BLaER1 treated with 17β-estradiol and CSF1 and Interleukin-3, amounts not matched to agents 10 nM and 100 nM (cell line): Measurements from ENCODE around the gene SLIT1.

Source experiments
- H3K27ac ChIP-seq, 11 experiments: shearing (Covaris generic); formaldehyde crosslinking; 2 replicates each; pipeline ENCODE4 v1.8.1; 2022
- H3K27me3 ChIP-seq, 11 experiments: shearing (Covaris generic); formaldehyde crosslinking; 2 replicates each; pipeline ENCODE4 v1.8.1; 2022
- H3K36me3 ChIP-seq, 11 experiments: shearing (Covaris generic); formaldehyde crosslinking; 2 replicates each; pipeline ENCODE4 v1.8.1; 2022
- H3K4me1 ChIP-seq, 10 experiments: shearing (Covaris generic); formaldehyde crosslinking; 2 replicates each; pipeline ENCODE4 v1.8.1; 2022
- H3K4me2 ChIP-seq, 11 experiments: shearing (Covaris generic); formaldehyde crosslinking; 2 replicates each; pipeline ENCODE4 v1.8.1; 2022
- H3K4me3 ChIP-seq, 10 experiments: shearing (Covaris generic); formaldehyde crosslinking; 2 replicates each; pipeline ENCODE4 v1.8.1; 2022
- H3K9ac ChIP-seq, 11 experiments: shearing (Covaris generic); formaldehyde crosslinking; 2 replicates each; pipeline ENCODE4 v1.8.1; 2022
- H3K9me3 ChIP-seq, 11 experiments: shearing (Covaris generic); formaldehyde crosslinking; replicated peaks in 1 of 11; 2 replicates each; pipeline ENCODE4 v1.8.1; 2022
- H4K20me1 ChIP-seq, 11 experiments: shearing (Covaris generic); formaldehyde crosslinking; 2 replicates each; pipeline ENCODE4 v1.8.1; 2022
- Cebpa-rat ChIP-seq, 11 experiments: shearing (Covaris generic); IDR thresholded peaks; 2 replicates each; pipeline ENCODE4 v1.8.1; 2022

Gene SLIT1

DNA sequence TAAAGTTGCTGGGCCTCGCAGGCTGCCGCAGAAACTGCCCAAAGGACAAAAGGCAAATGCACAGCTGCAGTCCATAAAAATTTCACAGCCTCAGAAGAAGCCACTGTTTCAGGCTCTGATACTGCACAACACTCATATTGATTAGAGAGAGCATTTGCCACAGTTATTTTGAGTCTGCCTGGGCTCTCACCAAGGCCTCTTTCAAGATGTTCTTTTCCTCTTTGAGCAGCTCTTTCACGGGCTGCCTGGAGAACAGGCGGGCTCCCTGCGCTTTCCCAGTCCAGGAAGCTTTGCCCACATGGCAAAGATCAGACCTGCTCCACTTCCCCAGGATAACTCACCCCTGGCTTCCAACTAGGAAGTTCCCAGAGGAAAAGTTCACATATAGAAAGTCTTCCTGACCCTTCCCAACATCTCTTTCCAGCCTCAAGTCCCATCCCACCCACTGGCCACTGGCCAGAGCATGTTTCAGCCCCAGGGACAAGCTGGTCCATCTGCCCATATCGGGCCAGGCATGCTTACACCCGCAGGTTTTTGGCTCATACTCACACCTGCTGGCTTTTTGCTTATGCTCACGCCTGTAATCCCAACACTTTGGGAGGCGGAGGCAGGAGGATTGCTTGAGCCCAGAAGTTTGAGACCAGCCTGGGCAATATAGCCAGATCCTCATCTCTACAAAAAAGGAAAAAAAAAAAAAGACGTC is 3.3 kb downstream of the SLIT1 start:
- Histone ChIP-seq H3K27me3 (peaks cover 55 to 94% (median 74%) of the 10 kb centered on the region in 11 experiments), H4K20me1 (peaks cover 0 to 49% (median 20%) of the 10 kb centered on the region in 11 experiments; a peak in 15 of 22 replicates), H3K4me3 (no peak overlapping the region), H3K27ac (no peak overlapping the region), H3K9ac (no peak overlapping the region), H3K4me1 (peaks cover 7 to 14% (median 10%) of the 10 kb centered on the region in 10 experiments; a peak in 19 of 20 replicates), H3K4me2 (no peak overlapping the region), H3K9me3 (no peaks in the 10 kb centered on the region), H3K36me3 (no peaks in the 10 kb centered on the region)
- TF ChIP-seq Cebpa-rat (IDR thresholded peaks at IDR 0.05) = no peak

DNA sequence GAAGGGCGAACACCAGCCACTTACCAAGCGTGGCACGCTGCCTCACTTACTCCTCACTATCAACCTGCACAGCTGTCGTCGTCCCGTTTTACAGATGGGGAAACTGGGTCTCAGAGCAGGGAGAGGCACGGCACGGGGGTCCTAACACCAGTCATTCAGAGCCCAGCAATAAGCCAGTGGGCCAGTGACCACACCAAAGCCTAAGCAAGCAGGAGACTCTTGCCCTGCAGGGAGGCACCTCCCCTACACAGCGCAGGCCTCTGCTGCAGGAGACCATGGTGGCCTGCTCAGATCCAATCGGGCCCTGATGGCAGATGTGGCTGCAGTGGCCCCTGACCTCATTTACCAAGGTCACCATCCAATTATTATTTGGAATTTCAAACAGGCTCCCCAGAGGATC is 4.8 kb downstream of the SLIT1 start:
- Histone ChIP-seq H4K20me1 (peaks cover 0 to 41% (median 14%) of the 10 kb centered on the region in 11 experiments; a peak in 14 of 22 replicates), H3K4me3 (no peak overlapping the region), H3K36me3 (no peaks in the 10 kb centered on the region), H3K4me1 (peaks cover 7 to 13% (median 9%) of the 10 kb centered on the region in 10 experiments; a peak in 19 of 20 replicates), H3K9me3 (no peaks in the 10 kb centered on the region), H3K27ac (no peak overlapping the region), H3K27me3 (peaks cover 40 to 87% (median 60%) of the 10 kb centered on the region in 11 experiments), H3K4me2 (no peak overlapping the region), H3K9ac (no peak overlapping the region)
- TF ChIP-seq Cebpa-rat (IDR thresholded peaks at IDR 0.05) = no peak

DNA sequence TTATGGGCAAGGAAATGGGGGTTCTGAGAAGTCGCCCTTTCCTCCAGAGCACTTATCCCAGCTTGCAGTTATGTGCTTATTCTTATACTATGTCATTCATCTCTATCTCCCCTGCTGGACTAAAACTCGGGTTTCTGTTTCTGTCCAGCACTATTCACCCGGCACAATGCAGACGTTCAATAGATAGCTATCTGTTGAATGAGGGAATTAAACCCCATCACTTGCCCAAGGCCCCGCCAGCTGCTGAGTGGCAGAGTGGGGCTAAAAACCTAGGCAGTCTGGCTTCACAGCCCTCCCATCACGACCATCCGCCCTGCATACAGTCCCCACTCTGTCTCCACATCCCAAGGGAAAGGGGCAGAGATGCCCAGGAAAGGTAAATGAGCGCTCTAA is 5.4 kb downstream of the SLIT1 start:
- no peak overlapping the region for H3K4me2 ChIP-seq
- no peak overlapping the region for H3K9ac ChIP-seq
- H3K9me3 ChIP-seq = no peaks in the 10 kb centered on the region
- H3K4me1 ChIP-seq = peaks cover 4 to 9% (median 6%) of the 10 kb centered on the region in 10 experiments; a peak in 19 of 20 replicates
- peaks cover 34 to 80% (median 54%) of the 10 kb centered on the region in 11 experiments for H3K27me3 ChIP-seq
- H4K20me1 ChIP-seq = peaks cover 0 to 37% (median 12%) of the 10 kb centered on the region in 11 experiments; a peak in 14 of 22 replicates
- H3K27ac ChIP-seq = no peak overlapping the region
- no peak overlapping the region for H3K4me3 ChIP-seq
- H3K36me3 ChIP-seq = no peaks in the 10 kb centered on the region
- TF ChIP-seq Cebpa-rat (IDR thresholded peaks at IDR 0.05) = no peak

DNA sequence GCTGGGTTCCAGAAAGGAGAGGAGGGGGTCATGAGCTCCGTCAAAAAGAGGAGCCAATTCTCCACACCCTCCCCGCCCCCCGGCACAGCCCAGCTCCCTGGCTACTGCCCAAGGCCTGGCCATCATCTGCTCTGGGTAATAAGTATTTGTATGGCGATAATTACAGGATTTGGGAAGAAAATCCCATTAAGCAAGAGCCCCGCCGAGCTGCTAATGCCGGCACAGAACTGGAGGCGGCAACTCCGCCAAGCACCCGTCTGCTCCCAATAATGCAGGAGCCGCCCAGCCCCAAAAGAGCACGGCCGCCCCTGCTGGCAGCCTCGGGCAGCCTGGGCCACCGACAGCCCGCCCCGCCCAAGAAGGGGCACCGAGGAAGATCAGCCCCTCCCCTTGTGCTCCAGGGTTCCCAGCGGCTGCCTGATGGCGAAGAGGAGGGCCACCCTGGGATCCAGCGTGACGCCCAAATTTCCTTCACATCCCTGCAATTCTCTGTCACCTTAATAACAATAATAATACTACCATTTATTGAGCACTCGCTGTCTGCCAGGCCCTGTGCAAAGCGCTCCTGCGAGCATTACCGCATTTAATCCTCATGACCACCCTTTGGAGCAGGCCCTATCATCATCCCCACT is 5.9 kb downstream of the SLIT1 start:
- no peak overlapping the region for H3K9ac ChIP-seq

DNA sequence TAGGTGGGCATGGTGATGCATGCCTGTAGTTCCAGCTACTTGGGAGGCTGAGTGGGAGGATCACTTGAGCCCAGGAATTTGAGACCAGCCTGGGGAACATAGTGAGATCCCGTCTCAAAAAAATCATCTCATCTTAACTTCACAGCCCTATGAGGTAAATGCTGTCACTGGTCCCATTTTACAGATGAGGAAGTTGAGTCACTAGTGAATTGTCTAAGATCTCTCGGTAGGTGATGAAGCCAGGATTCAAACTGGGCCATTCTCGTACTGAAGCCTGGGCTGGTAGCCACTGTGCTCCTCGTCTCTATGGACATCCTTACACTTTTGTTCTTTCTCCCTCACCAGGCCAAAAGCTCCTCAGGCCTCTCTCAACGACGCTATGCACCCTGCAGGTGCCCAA is 6.4 kb downstream of the SLIT1 start:
- TF ChIP-seq Cebpa-rat (IDR thresholded peaks at IDR 0.05) = no peak
- H3K27me3 ChIP-seq = peaks cover 24 to 70% (median 43%) of the 10 kb centered on the region in 11 experiments
- H3K4me2 ChIP-seq = no peak overlapping the region
- H3K27ac ChIP-seq = no peak overlapping the region
- no peaks in the 10 kb centered on the region for H3K4me1 ChIP-seq
- H3K9ac ChIP-seq = no peak overlapping the region
- H4K20me1 ChIP-seq = peaks cover 0 to 27% (median 3%) of the 10 kb centered on the region in 11 experiments; a peak in 11 of 22 replicates
- H3K36me3 ChIP-seq = no peaks in the 10 kb centered on the region
- H3K9me3 ChIP-seq = no peaks in the 10 kb centered on the region
- no peak overlapping the region for H3K4me3 ChIP-seq

More for the DNA sequence above, 5.9 kb downstream of the SLIT1 start:
- no peak overlapping the region for H3K4me3 ChIP-seq
- peaks cover 0 to 32% (median 7%) of the 10 kb centered on the region in 11 experiments; a peak in 12 of 22 replicates for H4K20me1 ChIP-seq
- no peaks in the 10 kb centered on the region for H3K9me3 ChIP-seq
- peaks cover 0 to 4% (median under 1%) of the 10 kb centered on the region in 10 experiments; a peak in 9 of 20 replicates for H3K4me1 ChIP-seq
- no peak for TF ChIP-seq Cebpa-rat (IDR thresholded peaks at IDR 0.05)
- H3K4me2 ChIP-seq = no peak overlapping the region
- H3K27ac ChIP-seq = no peak overlapping the region
- H3K27me3 ChIP-seq = peaks cover 29 to 75% (median 48%) of the 10 kb centered on the region in 11 experiments
- H3K36me3 ChIP-seq = no peaks in the 10 kb centered on the region

DNA sequence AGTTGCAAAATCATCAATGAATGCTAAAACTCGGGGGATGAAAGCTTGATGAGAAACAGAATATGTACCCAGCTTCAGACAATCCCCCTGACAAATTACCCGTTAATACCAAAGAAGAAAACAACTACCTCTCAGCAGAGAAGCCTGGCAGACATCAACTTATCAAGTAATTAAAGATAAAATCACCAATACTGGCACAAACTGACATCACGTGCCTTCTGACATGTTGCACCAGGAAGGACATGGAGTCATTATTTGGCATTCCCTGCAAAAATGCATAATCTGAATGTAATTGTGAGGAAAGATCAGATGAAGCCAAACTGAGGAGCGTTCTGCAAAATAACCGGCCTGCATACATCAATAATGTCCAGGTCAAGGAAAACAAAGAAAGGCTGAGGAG is 7.7 kb downstream of the SLIT1 start:
- no peak overlapping the region for H3K9ac ChIP-seq
- H3K27me3 ChIP-seq = peaks cover 11 to 58% (median 31%) of the 10 kb centered on the region in 11 experiments; a peak in 20 of 22 replicates
- H3K27ac ChIP-seq = no peak overlapping the region
- TF ChIP-seq Cebpa-rat (IDR thresholded peaks at IDR 0.05) = no peak
- H3K36me3 ChIP-seq = no peaks in the 10 kb centered on the region
- H4K20me1 ChIP-seq = peaks cover 0 to 17% (median 3%) of the 10 kb centered on the region in 11 experiments; a peak in 10 of 22 replicates
- H3K4me2 ChIP-seq = no peak overlapping the region
- H3K9me3 ChIP-seq = no peaks in the 10 kb centered on the region
- no peak overlapping the region for H3K4me3 ChIP-seq
- H3K4me1 ChIP-seq = no peaks in the 10 kb centered on the region

DNA sequence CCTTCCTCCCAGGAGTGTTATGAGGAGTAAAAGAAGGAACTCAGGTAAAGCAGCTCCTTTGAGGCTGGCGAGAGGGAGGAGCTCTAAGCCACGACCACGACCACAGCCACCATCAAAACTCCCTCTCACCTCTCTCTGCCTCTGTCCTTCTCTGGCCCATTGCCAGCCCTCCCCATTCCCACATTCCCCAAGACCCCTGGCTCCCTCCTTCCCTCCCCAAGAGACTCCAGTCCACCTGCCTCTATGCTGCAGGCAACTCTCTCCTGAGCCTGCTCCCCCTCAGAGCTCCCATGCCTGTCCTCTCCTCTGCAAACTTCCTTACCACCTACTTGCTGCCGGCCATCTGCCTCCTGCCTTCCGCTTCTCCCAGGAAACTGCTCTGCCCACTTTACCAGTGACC is 9.5 kb downstream of the SLIT1 start:
- Histone ChIP-seq H3K27me3 (peaks cover 3 to 45% (median 23%) of the 10 kb centered on the region in 11 experiments; a peak in 15 of 22 replicates), H3K9ac (no peak overlapping the region), H3K27ac (no peak overlapping the region), H4K20me1 (peaks cover 0 to 6% (median 0%) of the 10 kb centered on the region in 11 experiments; a peak in 8 of 22 replicates), H3K4me1 (peaks cover 0 to 7% (median 5%) of the 10 kb centered on the region in 10 experiments; a peak in 17 of 20 replicates), H3K36me3 (no peaks in the 10 kb centered on the region), H3K4me2 (no peak overlapping the region), H3K4me3 (no peak overlapping the region), H3K9me3 (no peaks in the 10 kb centered on the region)
- no peak for TF ChIP-seq Cebpa-rat (IDR thresholded peaks at IDR 0.05)

DNA sequence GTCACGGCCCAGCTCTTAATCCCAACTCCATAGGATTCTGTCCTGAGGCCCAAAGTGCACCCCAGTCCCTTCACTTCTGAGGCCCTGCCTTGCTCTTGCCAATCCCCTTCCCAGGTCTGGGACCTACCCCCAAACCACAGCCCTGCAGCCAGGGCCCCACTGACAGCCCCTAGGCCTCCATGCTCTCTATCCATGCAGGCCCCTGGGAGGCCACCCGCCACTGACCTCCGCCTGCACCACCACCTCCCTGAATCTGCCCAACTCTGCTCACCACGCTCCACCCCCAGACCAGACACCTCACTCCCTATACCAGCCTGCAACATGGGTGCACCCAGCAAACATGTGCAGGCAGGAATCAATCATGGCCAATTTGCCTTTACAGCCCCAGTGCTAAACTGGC is 10.2 kb downstream of the SLIT1 start:
- H3K4me3 ChIP-seq = no peak overlapping the region
- H3K36me3 ChIP-seq = no peaks in the 10 kb centered on the region
- peaks cover 0 to 4% (median 0%) of the 10 kb centered on the region in 11 experiments; a peak in 6 of 22 replicates for H4K20me1 ChIP-seq
- no peak for TF ChIP-seq Cebpa-rat (IDR thresholded peaks at IDR 0.05)
- H3K9ac ChIP-seq = no peak overlapping the region
- H3K9me3 ChIP-seq = no peaks in the 10 kb centered on the region
- H3K4me2 ChIP-seq = no peak overlapping the region
- H3K27me3 ChIP-seq = peaks cover 3 to 45% (median 22%) of the 10 kb centered on the region in 11 experiments; a peak in 15 of 22 replicates
- H3K4me1 ChIP-seq = peaks cover 6 to 13% (median 11%) of the 10 kb centered on the region in 10 experiments; a peak in 18 of 20 replicates
- H3K27ac ChIP-seq = no peak overlapping the region

DNA sequence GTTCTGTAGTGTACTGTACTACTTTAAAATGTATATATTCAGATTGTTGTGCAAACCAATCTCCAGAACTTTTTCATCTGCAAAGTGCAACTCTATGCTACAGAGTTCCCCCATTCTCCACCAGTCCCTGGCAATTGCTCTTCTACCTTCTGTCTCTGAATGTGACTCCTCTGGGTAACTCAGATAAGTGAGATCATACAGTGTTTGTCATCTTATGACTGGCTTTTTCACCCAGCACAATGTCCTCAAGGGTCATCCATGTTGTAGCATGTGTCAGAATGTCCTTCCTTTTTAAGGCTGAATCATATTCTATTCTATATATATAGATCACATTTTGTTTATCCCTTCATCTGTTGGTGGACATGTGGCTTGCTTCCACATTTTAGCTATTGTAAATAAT is 10.8 kb downstream of the SLIT1 start:
- Histone ChIP-seq H3K4me2 (no peak overlapping the region), H3K27me3 (peaks cover 3 to 39% (median 16%) of the 10 kb centered on the region in 11 experiments; a peak in 15 of 22 replicates), H3K4me1 (peaks cover 10 to 20% (median 15%) of the 10 kb centered on the region in 10 experiments; a peak in 18 of 20 replicates), H3K4me3 (no peak overlapping the region), H3K27ac (no peak overlapping the region), H3K36me3 (no peaks in the 10 kb centered on the region), H4K20me1 (peaks cover 0 to 3% (median 0%) of the 10 kb centered on the region in 11 experiments; a peak in 4 of 22 replicates), H3K9ac (no peak overlapping the region), H3K9me3 (no peaks in the 10 kb centered on the region)
- no peak for TF ChIP-seq Cebpa-rat (IDR thresholded peaks at IDR 0.05)
